Duodenal mucosa (tissue), 2 donors: ENCODE results near the gene EDN1.

Experiments
- H3K27ac ChIP-seq: one replicate; pipeline ENCODE4 v1.7.0; 2013; ENCODE audit warnings: low read depth, low read length
- H3K27me3 ChIP-seq, 2 donors: one replicate each; pipeline ENCODE4 v1.7.0; 2013; ENCODE audit warnings: low read length in 2 of 2, control low read depth in 1 of 2; ENCODE audit not compliant: insufficient read depth in 2 of 2, control insufficient read depth in 1 of 2
- H3K36me3 ChIP-seq, 2 donors: one replicate each; pipeline ENCODE4 v1.7.0; 2013; ENCODE audit warnings: low read length in 2 of 2, control low read depth in 1 of 2; ENCODE audit not compliant: insufficient read depth in 2 of 2, control insufficient read depth in 1 of 2
- H3K4me1 ChIP-seq, 2 donors: one replicate each; pipeline ENCODE4 v1.7.0; 2013; ENCODE audit warnings: low read length in 2 of 2, control low read depth in 1 of 2; ENCODE audit not compliant: insufficient read depth in 2 of 2, control insufficient read depth in 1 of 2
- H3K4me3 ChIP-seq, 2 donors: one replicate each; pipeline ENCODE4 v1.7.0; 2013; ENCODE audit warnings: low read length in 2 of 2, low read depth in 1 of 2
- H3K9ac ChIP-seq, 2 donors: one replicate each; pipeline ENCODE4 v1.7.0; 2013; ENCODE audit warnings: low read length in 2 of 2, low read depth in 1 of 2
- H3K9me3 ChIP-seq, 2 donors: one replicate each; pipeline ENCODE4 v1.7.0; 2013; ENCODE audit warnings: low read length in 2 of 2, control low read depth in 1 of 2; ENCODE audit not compliant: control insufficient read depth in 1 of 2

EDN1 gene

DNA sequence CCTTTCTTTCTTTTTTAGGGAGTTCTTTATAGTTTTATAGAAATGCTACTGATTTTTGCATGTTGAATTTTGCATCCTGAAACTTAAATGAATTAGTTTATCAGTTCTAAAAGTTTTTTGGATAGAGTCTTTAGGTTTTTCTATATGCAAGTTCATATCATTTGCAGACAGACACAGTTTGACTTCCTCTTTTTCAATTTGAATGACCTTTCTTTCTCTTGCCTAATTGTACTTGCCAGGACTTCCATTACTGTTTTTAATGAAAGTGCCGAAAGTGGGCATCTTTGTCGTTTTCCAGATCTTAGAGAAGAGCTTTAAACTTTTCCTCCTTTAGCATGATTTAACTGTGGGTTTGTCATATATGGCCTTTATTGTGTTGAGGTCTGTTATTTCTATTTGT is 21.1 kb upstream of the EDN1 start:
- Histone ChIP-seq H3K27me3 (no peaks in the 10 kb centered on the region), H3K27ac (no peak overlapping the region), H3K9ac (no peak overlapping the region), H3K36me3 (no peaks in the 10 kb centered on the region), H3K4me3 (no peak overlapping the region), H3K4me1 (peaks cover 0 to 10% of the 10 kb centered on the region in 2 donors), H3K9me3 (peaks cover 2 to 10% of the 10 kb centered on the region in 2 donors)

DNA sequence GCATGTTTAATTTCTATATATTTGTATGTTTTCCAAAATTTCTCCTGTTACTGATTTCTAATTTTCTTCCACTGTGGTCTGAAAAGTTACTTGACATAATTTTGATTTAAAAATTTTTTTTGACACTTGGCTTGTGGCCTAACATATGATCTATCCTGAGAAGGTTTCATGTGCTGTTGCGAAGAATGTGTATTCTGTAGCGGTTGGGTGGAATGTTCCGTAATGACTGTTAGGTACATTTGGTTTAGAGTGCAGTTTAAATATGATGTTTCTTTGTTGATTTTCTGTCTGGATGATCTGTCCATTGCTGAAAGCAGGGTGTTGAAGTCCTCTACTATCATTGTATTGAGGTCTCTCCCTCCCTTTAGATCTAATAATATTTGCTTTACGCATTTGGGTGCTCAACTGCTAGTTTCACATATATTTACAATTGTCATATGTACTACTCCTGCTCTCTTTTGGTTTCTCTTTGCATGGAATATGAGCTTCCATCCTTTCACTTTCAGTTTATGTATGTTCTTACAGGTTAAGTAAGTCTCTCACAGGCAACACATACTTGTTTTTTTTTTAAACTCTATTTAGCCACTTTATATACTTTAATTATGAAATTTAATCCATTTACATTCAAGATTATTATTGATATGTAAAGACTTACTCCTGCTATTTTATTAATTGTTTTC is 19.5 kb upstream of the EDN1 start:
- Histone ChIP-seq H3K27me3 (no peaks in the 10 kb centered on the region), H3K36me3 (no peaks in the 10 kb centered on the region), H3K9me3 (peaks cover 2 to 10% of the 10 kb centered on the region in 2 donors), H3K4me3 (no peak overlapping the region), H3K27ac (no peak overlapping the region), H3K4me1 (no peaks in the 10 kb centered on the region), H3K9ac (no peak overlapping the region)

DNA sequence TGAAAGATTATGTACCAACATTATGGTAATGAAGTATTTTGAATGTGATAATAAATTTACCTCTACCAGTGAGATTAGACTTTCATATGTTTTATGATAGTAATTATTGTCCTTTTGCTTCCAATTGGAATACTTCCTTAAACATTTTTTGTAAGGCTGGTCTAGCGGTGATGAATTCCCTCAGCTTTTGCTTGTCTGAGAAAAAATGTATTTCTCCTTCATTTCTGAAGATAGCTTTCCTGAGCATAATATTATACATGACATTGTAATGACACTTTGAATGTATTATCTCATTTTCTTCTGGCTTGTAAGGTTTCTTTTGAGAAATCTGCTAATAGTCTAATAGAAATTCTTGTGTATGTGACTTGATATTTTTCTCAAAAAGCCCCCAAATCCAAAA is 18.6 kb upstream of the EDN1 start:
- no peak overlapping the region for H3K4me3 ChIP-seq
- H3K4me1 ChIP-seq, result no peaks in the 10 kb centered on the region
- no peaks in the 10 kb centered on the region for H3K27me3 ChIP-seq
- no peaks in the 10 kb centered on the region for H3K36me3 ChIP-seq
- H3K9ac ChIP-seq, result no peak overlapping the region
- peaks cover 2 to 10% of the 10 kb centered on the region in 2 donors for H3K9me3 ChIP-seq
- no peak overlapping the region for H3K27ac ChIP-seq

DNA sequence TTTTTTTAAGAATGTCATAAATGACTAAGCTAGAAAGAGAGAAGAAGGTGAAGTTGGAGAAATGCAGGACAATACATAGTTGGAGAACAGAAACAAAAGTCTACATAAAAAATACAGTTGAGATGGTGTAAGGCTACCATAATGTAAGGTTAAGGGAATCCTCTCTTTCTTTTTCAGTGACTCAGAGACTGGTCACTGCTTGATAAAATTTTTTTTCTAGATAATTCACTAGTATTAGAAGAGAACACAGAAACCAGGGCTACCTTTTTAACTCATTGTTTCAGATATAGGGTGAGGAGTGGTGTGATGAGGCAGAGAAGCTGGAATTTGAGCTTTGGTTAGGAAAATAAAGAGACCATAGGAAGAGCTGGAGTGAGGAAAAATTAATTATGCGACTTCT is 18.2 kb upstream of the EDN1 start:
- H3K9me3 ChIP-seq, result peaks cover 2 to 10% of the 10 kb centered on the region in 2 donors
- no peak overlapping the region for H3K9ac ChIP-seq
- H3K36me3 ChIP-seq, result no peaks in the 10 kb centered on the region
- H3K4me3 ChIP-seq, result no peak overlapping the region
- H3K27me3 ChIP-seq, result no peaks in the 10 kb centered on the region
- H3K27ac ChIP-seq, result no peak overlapping the region
- H3K4me1 ChIP-seq, result no peaks in the 10 kb centered on the region

DNA sequence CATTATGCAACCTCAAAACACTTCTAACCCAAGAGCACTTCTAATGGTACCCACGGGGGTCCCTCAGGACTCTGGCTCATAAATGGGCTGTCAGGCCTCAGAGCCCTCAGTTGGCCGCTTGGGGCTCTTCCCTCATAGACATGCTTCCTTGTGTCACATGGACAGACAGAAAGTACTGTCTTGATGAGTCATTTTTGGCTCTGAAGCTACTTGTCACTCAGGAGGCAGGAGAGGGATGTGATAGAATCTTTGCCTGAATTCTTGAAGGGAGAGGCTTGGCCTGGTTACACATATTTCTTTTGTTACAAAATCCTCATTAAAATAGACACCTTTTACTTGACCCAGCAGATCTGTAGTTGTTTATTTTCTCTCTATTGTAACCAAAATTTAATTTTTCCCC is 15.1 kb upstream of the EDN1 start:
- Histone ChIP-seq H3K9ac (no peak overlapping the region), H3K4me1 (peaks cover 4 to 11% of the 10 kb centered on the region in 2 donors), H3K27me3 (no peaks in the 10 kb centered on the region), H3K9me3 (peaks cover 2 to 10% of the 10 kb centered on the region in 2 donors), H3K4me3 (no peak overlapping the region), H3K36me3 (no peaks in the 10 kb centered on the region), H3K27ac (no peak overlapping the region)

DNA sequence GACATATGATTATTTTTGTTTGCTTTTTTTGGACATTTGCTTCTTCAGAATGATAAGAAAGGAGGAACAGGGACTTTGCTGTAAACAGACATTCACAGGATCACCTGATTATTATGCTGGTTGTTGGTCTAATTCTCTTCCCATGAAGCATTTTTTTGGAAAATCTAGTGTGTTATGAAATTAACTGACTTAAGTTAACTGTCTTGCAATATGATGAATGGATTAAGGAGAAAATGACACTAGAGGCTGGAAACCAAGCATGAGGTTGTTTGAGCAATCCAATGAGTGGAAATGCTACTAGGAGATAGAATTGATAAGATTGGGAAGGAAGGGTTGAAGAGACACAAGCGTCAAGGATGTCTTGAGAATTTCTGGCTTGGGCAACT is 13.2 kb upstream of the EDN1 start:
- no peak overlapping the region for H3K27ac ChIP-seq
- H3K9ac ChIP-seq, result no peak overlapping the region
- H3K4me3 ChIP-seq, result no peak overlapping the region
- peaks cover under 1 to 3% of the 10 kb centered on the region in 2 donors for H3K9me3 ChIP-seq
- peaks cover 4 to 11% of the 10 kb centered on the region in 2 donors for H3K4me1 ChIP-seq
- H3K27me3 ChIP-seq, result no peaks in the 10 kb centered on the region
- H3K36me3 ChIP-seq, result no peaks in the 10 kb centered on the region

DNA sequence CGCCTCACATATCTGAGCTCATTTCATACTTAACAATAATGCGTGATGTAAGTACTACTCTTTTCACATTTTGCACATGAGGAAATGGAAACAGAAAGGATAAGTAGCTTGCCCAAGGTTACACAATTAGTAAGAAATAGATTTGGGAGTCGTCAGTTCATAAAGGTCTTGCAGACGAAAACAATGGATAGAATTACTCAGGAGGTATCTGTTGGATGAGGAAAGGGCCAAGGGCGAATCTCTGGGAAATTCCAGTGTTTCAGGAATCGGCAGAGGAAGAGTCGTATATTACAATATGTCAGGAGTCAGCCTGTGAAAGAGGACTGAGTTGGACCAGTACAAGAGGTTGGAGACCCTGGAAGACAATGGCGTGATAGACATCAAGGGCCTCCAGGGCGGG is 12.8 kb upstream of the EDN1 start:
- H3K4me1 ChIP-seq, result peaks cover 4 to 11% of the 10 kb centered on the region in 2 donors
- no peaks in the 10 kb centered on the region for H3K9me3 ChIP-seq
- no peaks in the 10 kb centered on the region for H3K36me3 ChIP-seq
- no peaks in the 10 kb centered on the region for H3K27me3 ChIP-seq
- no peak overlapping the region for H3K4me3 ChIP-seq
- no peak overlapping the region for H3K9ac ChIP-seq
- no peak overlapping the region for H3K27ac ChIP-seq

DNA sequence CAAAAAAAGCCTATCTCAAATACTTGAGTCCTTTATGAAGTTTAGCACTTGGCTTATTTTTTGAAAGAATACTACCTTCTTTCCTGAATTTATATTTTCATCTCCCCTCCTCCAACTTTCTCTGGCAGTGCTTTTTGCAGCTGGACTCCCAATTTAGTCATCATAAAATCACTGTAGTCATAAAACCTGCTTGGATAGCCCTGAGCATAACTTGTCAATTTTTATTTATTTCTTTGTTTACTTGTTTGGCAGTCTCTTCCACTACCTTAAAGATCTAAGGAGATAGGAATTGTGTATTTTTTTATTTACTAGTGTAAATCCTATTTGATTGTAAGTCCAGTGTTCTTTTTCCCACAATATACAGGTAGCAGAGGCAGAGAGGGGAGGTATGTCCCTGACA is 11.2 kb upstream of the EDN1 start:
- Histone ChIP-seq H3K27me3 (no peaks in the 10 kb centered on the region), H3K27ac (no peak overlapping the region), H3K4me1 (peaks cover 4 to 11% of the 10 kb centered on the region in 2 donors), H3K9ac (no peak overlapping the region), H3K9me3 (no peaks in the 10 kb centered on the region), H3K4me3 (no peak overlapping the region), H3K36me3 (no peaks in the 10 kb centered on the region)

DNA sequence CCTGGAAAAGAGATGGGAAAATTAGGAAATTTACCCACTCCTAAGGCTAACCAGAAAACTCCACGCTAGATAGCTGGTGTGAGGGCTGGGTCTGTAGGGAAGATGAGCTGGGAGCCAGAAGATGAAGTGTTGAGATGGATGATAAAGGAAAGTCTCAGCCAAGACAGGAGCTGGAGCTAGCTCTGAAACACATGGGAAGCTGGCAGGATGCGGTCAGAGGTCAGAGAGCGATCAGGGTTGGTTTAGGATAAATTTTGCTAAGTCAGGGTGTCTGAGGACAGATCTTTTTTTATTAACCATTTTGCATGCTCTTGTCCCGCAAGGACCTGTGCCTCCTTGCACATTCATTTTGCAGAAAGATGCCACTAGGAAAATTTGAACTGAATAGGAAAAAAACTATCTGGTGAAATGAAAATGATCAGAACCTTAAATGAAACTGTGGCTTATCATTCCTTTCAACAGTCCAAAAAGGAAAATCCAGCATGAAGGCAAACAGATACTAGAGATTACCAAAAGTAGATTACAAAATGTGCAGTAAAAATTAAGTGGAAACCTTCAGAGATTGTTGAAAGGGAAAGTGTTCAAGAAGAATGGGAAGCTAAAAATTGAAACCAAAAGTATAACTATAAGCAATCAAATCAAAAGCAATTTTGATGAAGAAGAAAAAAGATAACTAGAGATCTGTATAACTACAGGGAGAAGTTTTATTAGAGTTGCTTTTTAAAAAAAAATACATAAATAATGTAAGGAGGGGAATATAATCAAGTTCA is 10.7 kb upstream of the EDN1 start:
- peaks cover 4 to 11% of the 10 kb centered on the region in 2 donors for H3K4me1 ChIP-seq
- peak overlapping the region; percentile 20 to 25 for H3K4me3 ChIP-seq
- no peaks in the 10 kb centered on the region for H3K27me3 ChIP-seq
- no peak overlapping the region for H3K9ac ChIP-seq
- H3K27ac ChIP-seq, result no peak overlapping the region
- no peaks in the 10 kb centered on the region for H3K36me3 ChIP-seq
- H3K9me3 ChIP-seq, result no peaks in the 10 kb centered on the region

DNA sequence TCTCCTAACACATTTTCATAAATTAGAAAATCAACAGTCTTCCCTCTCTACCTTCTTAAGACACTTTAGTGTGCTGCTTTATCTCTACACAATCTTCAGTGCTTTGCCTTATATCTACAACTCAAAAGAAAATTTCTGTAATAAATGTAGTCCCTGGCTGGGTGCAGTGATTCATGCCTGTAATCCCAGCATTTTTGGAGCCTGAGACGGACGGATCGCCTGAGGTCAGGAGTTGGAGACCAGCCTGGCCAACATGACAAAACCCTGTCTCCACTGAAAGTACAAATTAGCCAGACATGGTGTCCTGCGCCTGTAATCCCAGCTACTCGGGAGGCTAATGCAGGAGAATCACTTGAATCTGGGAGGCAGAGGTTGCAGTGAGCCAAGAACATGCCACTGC is 9.7 kb upstream of the EDN1 start:
- Histone ChIP-seq H3K9ac (no peak overlapping the region), H3K36me3 (no peaks in the 10 kb centered on the region), H3K9me3 (no peaks in the 10 kb centered on the region), H3K27ac (no peak overlapping the region), H3K4me1 (peaks cover 4 to 11% of the 10 kb centered on the region in 2 donors), H3K27me3 (no peaks in the 10 kb centered on the region), H3K4me3 (no peak overlapping the region)
